ENCODE data around the gene AEBP1.

The AEBP1 gene

DNA sequence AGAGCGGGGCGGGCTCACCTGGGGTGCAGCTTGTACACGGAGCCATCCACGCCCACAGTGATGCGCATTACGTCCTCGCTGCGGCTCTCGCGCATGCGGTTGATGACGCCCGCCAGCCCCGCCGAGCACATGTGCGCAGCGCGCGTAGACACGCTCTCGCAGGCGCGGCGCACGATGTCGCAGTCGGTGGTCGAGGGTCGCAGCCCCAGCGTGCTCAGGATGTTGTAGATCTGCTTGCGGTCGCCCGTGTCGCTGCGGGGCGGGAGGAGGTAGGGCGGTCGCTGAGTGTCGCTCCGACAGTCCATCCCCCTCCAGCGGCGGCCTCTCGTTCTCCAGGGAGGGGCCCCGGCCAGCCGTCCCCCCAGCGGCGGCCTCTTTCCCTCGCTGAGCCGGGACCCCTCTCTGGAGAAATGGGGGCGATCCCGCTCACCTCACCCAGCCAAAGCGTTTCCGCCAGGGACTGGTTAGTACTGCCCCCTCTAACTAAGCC lies 41.4 kb downstream of the AEBP1 start:
- DNase-seq: no peak

DNA sequence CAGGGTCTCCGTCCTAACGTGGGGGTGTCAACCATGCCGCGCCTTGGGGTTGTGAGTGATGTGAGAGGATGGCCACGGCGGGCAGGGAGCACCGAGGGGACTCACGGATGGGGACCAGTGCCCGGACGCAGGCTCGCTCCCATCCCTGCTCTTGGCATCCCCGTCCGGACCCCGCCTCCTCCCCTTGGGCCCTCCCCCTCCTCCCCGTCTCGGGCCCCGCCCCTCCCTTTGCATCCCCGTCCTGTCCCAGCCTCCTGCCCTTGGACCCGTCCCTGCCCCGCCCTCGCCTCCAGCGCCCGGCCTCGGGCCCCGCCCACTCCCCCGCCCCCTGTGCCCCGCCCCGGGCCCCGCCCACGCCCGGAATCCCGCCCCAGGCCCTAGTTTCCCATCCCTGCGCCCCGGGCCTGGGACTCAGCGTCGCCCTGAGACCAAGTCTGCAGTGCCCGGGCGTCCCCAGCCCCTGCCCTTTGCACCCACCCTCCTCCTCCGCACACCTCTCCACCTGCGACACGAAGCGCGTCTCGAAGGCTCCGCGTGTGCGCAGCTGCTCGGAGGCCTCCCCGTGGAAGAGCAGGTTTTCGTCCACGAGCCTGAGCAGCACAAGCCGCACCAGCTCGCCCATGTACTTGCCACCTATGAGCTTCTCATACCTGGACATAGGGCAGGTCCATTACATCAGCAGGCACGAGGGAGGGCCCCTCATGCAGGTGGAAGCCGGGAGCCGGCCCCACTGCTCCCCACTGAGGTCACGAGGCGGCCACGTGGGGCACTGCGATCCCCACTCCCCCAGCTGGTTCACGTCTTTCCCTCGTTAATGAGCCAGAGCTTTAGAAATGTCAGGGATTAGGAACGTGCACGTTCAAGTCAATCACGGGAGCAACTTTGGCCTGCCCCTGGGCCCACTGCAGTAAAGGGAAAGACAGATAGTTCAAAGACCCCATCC lies 42.1 kb downstream of the AEBP1 start:
- DNase-seq: no peak

DNA sequence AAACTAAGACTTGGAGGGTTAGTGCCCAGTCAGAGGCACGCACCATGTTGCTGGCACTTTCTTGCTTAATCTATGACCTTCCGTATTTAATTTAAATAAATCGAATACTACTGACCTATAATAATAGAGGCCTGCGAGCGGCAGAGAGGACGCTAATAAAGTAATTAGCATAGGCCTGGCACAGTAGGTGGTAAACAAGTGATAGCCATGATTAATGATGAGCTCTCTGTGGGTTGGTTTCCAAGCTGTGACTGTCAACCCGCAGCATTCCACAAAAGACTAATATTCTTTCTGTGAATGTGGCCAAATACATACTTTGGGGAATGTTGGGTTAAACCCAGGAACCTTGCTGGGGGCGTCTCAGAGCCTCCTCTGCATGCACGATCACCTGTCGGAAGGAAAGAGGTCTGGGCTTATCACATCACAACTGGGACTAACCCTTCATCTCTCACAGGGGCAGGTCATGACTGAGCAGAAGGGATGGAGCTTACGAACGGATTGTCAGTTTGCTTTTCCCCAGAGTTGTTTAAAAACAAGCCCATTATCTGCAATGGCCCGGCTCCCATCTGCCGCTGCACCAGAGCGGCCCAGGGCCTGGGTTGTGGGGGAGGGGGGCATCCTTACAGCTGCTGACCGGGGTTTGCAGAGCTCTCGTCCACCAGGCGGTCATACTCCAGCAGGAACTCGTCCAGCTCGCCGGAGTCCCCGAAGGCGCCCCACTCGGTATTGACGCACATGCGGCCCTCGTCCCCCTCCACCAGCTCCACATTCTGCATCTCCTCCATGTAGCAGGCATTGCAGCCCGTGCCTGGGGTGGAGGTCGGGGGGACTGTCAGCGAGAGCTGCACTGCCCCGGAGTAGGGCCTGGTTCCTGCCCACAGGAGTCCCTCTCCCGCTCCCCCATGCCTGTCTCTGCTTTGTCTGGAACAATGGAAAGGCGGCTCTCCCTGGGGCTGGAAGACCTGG lies 43.2 kb downstream of the AEBP1 start:
- no peak for DNase-seq

DNA sequence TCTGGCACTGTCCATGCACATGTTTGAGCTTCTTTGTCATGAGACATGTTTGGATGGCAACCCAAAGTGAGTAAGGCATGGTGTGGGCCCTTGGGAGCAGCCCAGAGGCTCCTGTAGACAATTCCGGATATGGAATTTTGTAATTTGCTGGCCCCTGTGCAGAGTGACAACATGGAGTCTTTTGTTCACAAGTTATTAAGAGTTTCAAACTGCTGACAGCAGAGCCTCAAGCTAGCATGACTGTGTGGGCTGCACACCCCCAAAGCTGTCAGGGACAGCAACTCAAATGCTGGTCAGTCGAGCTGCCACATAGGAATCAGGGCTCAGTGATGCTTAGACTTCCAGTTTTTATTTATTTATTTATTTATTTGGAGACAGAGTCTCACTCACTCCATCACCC lies 44.0 kb downstream of the AEBP1 start:
- DNase-seq: no peak

DNA sequence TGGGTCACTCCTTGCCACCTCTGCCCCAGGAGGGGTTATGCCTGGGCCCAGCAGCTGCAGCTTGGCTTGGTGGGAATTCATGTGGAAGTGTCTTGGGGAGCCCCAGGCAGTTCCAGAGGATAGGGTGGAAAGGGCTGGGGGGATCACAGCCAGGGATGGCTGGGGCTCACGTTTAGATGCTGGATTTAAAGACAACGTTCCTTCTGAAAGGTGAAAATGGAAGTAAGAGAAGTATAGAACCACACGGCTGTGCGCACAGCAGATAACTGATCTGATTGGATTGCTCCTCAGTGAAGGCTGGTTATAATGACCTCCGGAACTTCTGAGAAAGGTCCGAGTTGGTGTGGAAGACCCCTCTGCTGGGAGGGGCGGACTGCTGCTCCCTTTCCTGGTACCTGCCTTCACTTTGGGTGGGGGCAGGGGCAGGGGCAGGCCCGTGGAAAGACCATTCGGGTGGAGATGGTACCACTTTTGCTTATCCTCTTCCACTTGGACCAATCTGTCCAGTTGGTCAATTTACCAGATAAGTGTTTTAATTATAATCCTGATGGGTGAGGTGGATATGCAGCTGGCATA lies 44.9 kb downstream of the AEBP1 start:
- no peak for DNase-seq

DNA sequence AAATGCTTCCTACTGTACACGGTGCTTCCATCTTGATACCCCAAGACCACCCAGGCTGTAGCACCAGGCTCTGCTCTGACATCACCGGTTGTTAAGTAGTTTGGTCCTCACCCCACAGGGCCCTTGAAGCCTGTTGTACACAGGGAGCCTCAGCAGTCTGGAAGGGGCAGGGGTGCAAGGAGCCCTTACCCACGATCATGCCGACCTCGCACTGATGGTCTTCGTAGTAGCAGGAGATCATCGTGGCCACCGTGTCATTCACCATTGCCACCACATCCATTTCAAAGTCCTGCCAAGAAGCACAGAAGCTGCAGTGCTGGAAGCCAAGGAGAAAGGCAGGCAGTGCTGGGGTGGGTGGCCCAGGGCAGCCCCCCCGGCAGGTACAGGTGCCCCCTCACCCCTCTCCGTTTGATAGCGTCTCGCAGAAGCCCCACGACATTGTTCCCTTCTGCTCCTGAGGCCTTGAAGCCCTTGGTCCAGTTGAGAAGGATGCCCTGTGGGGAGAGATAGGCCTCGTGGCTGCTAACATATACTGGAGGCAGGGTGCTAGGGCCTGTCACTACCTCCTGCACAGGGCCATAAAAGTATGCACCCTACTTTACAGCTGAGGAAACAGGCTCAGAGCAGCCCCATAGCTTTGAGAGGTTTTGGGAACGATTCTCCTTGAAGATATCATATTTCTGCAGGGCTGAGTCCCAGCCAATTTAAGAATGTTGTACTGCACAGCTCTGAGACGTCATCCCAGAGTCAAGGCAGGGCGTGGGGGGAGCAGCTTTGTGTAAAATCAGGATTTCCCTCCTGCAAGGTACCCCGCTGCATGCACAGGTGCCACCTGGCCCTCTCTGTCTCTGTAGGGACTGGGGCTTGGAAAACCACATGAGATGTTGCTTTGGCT lies 45.7 kb downstream of the AEBP1 start:
- no peak for DNase-seq

DNA sequence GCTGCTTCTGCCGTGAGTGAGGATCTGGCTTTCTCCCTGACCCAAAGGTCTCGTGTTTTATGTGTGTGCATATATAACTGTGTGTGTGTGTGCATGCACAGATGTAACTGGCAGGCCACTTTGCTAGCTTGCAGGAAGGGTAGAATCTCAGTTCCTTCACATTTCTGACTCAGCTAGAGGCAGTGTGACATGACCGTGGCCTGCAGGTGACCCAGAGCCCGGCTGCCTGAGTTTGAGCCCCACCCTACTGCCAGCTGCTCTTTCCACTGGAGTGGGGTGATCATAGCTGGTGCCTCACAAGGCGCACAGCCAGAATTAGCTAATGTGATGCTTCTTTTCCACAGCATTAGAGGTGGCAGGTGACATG lies 46.3 kb downstream of the AEBP1 start:
- no peak for DNase-seq

DNA sequence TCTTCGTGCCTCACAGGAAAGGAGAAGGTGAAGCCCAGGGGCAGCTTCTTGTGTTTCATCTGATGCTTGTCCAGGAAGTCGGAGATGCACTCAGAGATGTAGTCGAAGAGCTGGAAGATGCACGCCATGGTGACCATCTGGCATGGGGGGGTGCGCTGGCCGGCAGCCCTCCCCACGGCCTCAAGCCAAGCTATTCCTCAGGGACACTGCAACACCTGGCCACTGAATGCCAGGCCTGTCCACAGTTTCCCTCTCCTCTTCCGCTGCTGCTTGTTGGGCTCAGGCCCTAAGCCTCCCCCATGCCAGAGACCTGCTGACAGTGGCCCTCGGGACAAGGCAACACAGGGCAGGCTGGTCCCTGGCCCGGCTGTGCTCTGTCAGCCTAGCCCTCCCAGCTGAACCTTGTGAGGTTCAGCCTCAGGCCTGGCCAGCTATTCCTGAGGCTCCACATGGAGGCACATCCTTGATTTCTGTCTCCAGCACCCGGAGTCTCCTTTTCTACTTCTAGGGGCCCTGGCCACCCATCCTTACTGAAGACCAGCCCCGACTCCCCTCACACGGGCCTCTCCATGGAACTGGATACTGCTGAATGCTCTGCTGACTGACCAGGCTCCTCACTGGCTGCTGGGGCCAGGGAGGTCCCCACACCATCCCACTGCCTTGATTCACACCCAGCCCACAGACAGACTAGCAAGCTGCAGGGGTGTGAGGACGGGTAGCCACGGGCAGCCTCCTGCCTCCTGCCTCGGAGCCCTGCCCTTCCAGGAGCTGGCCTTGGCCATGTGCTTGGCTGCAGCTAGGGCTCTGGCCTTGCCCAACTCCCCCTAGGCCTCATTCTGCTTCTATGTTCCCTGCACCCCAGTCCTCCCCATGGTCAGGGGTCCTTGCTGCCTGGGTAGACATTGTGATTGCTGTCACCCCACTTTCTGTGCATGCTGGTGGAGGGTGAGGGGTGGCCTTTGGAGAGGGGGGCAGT lies 47.1 kb downstream of the AEBP1 start:
- no peak for DNase-seq

DNA sequence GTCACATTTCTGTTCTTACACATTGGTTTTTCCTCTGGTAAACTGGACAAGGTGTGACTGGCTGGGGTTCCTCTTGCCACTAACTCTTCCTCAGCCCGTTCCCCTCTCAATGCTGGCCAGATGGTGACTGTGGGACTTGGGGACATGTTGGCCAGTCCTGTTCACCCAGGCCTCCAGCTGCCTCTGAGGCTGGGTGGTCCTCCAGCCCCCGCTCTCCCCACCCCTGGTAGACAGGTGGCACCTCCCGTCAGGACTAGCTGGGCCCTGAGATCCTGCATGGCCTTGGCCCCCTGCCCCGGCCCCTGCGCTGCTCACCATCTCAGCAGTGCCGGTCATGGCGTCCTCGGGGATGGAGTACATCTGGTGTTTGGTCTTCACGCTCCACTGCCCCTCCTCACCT lies 47.8 kb downstream of the AEBP1 start:
- no peak for DNase-seq

DNA sequence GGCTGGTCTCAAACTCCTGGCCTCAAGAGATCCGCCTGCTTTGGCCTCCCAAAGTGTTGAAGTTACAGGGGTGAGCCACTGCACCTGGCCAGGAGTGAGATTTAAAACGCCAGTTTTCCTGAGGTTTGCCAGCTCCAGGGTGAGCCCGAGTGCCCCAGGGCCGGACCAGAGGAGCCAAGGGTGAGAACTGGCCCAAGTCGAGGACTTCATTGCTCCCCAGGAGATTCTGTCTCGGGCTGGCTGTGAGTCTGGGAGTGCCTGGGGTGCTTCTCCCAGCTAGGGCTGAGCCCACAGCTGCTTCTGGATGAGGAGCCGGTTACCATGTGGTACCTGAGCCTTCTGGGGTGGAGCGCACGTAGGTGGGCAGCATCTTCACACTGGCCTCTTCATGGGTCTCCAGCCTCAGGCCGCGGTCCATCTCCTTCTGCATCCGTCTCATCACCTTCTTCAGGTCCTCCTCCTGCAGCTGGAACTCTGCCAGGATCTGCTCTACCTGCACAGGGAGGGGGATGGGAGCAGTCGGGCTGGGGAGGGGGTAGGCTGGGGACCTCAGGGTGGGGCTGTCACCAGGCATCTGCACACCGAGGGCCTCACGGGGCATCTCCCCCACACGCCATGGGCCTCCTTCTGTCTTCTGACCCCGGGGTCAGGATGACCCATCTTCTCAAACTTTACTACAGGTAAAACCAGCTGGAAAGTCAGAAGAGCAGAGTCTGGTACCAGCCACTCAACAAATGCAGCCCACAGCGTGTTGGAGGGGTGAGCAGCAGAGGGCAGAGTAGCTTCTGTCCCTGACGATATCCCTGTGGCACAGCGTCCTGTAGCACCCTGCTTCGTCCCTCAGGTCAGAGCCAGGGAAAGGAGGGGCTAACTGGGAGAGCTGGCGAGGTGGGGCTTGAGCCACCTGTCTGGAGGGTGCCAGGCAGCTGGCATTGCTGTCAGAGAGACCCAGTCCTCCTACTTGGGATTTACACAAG lies 49.1 kb downstream of the AEBP1 start:
- no peak for DNase-seq

DNA sequence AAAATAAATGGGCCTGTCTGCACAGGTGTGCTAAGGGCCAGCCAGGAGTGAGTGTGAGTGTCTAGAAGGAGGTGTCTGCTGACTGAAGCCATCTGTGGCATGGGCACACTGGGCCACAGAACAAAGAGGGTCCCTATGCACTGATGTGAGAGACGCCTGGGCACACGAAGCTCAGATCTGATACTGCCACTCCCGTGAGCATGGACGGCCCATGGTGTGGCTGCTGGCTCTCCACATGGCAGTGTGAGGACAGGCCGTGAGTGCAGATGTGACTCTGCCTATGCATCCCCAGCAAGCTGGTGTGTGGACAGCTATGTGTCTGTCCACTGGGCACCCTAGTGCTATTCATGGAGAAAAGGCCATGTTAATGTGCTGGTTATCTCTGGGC lies 49.8 kb downstream of the AEBP1 start:
- DNase-seq: no peak

DNA sequence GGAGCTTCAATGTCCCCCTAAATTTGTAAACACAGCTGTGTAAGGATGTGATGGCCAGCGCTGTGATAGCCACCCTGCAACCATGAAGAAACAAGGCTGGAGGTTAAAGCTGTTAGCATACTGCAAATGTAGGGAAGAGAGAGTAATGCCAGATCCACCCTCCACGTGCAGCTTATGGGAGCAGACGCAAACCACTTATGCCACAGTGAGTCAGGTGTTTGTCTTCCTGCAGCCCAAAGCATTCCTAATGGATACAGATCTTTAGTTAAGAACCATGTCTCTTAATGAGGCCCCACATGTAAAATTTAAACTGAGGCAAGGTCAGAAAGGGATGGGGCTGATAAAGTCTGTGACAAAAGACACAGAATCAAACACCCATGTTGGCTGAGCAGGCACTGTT lies 50.6 kb downstream of the AEBP1 start:
- no peak for DNase-seq

DNA sequence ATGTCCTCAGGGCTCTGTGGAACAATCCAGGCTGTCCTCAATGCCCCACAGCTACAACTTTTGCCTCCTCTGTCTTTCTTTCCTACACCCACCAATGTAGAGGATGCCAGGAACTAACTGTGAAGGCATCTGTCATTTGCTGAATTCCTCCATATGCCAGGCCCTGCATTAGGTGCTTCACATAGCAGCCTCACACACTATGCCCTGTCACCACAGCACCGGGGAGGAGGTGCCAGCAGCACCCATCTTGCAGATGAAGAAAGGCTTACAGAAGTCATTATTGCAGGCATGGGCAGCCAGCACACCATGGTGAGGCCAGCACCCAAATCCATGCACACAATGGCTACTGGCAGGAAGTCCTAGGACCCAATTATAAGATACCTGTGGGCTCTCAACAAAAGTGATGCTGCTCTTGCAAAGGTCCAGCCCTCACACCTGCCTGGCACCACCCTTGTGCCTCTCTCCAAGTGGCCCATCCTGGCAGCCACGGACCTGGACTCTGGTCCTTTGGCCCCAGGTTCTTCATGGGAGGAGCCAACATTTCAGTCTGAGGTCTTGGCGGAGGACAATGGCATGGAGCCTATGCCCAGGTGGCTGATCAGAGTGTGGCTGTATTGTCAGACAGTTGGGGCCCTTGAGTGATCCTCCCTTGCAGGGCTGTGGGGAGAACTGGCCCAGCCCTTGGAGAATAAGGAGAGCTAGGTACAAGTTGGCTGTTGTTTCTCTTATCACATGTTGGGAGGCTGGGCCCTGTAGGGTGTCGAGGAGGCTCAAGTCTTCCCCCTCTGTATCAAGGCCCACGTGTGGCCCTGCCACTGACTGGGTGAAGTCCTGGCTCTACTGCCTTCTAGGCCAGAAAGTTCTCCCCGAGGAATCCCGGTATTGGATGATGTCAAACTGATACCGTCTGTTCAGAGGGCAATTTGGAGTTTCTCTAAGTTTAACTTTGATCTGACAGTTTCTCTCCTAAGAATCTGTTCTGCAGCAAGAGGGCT lies 51.3 kb downstream of the AEBP1 start:
- no peak for DNase-seq

DNA sequence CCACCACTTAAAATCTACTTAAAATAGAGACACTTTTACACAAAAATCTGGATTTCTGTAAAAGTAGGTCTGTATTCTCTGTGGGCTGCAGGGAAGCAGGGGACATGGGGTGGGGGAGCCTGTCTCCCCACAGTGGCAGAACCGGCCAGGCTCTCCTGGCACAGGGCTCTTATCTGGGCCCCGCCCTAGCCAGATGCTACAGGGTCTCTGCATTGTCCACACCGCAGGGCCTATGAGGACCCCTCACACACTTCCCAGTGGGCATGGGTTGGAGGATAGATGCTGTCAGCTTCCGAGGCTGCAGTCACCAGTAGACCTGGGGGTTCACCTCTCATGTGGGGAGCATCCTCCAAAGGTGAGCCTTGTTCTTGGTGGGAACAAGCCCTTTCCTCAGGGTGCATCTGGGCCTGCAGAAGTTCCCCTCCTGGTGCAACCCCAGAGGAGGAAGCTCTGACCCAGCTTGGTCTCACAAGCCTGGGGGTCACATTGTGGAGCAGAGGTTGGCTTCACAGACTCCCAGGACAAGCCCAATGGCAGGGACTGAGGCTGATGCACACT lies 52.4 kb downstream of the AEBP1 start:
- DNase-seq: no peak

DNA sequence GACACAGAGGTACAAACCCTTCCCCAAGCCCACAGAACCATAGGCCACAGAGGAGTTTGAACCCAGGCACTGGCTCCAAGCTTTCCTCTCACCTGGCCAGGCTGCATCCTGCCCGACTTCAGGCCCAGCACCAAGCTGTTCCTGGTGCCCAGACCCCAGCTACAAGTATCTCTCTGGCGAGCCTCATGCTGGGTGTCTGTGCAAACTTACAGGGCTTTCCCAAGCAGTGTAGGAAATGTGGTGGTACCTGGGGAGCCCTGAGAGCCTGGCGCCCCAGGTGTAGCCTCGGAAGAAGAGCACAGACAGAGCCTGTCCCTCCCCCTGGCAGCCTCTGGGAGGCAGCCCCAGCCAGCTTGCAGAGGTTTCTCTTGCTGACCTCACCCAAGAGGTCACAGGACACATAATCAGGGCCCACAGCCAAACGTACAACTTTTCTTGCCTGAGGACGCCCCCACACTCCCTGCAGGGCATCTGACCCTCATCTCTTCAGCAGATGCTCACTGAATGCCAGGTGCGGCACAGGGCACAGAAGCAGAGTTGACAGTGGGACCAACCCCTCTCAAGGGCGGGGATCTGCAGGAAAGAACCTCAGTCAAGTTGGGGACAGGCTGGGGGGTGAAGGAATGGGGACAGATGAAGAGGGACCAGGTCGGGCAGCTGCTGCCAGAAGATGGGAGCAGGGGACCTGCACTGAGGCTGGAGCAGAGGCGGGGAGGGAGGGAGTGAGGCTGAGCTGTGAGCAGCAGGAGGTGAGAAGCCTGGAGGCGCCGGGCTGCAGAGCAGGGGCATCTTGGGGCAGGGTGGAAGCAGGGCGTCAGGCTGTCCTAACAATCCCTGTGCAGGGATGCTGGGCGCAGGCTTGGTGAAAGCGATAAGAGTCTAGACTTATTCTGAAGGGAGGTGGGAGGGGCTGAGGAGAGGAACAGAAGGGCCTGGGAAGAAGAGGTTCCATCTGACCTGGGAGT lies 53.3 kb downstream of the AEBP1 start:
- no peak for DNase-seq

DNA sequence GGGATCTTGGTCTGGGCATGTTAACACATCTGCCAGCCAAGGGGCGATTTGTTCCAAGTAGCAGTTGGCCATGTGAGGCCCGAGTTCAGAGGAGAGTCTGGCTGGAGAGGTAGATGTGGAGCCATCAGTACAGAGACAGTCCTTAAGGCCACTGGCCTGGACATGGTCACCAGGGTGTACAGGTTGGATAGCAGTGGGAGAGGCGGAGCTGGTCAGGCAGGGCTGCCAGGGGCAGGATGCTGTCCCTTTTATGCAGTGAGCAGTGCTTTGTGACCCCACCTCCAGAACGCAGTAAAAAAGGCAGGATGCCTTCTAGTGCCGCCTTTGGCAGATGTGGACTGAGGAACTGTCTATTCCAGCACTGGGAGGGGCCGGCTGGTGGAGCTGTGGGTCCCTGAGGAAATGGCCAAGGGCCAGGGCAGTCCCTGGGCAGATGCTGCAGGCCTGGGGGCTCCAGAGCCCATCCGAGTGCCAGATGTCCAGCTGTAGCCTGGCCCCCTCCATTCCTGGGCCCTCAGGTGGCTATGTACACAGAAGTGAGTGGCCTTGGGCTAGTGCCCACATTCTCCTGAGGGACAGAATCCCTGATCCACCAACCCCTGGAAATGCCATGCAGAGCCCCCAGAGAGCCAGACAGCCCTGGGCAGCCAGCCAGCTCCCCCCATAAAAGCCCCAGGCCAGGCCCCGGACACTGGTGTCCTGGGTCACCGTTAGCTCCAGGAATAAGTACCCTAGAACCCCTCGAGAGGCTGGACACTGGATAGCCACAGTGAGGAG lies 54.1 kb downstream of the AEBP1 start:
- DNase-seq: no peak
